DOHH2 (cell line): ENCODE data around the gene TNNI2.

Source experiments
- EZH2phosphoT487 ChIP-seq: fragments of 200-600 bp; sonication (generic); IDR thresholded peaks from 2 replicates; pipeline ENCODE4 v1.6.1; 2017; ENCODE audit warnings: borderline replicate concordance, mild to moderate bottlenecking, antibody characterized with exemption, low read length, moderate library complexity, mixed read lengths
- TF ChIP-seq, protein P1 (sequence below): fragments of 200-600 bp; sonication (generic); IDR thresholded peaks from one replicate; pipeline ENCODE4 v1.5.1; 2014; ENCODE audit warnings: antibody characterized with exemption, mild to moderate bottlenecking, low read depth, low read length; ENCODE audit not compliant: poor library complexity, severe bottlenecking

DNA sequence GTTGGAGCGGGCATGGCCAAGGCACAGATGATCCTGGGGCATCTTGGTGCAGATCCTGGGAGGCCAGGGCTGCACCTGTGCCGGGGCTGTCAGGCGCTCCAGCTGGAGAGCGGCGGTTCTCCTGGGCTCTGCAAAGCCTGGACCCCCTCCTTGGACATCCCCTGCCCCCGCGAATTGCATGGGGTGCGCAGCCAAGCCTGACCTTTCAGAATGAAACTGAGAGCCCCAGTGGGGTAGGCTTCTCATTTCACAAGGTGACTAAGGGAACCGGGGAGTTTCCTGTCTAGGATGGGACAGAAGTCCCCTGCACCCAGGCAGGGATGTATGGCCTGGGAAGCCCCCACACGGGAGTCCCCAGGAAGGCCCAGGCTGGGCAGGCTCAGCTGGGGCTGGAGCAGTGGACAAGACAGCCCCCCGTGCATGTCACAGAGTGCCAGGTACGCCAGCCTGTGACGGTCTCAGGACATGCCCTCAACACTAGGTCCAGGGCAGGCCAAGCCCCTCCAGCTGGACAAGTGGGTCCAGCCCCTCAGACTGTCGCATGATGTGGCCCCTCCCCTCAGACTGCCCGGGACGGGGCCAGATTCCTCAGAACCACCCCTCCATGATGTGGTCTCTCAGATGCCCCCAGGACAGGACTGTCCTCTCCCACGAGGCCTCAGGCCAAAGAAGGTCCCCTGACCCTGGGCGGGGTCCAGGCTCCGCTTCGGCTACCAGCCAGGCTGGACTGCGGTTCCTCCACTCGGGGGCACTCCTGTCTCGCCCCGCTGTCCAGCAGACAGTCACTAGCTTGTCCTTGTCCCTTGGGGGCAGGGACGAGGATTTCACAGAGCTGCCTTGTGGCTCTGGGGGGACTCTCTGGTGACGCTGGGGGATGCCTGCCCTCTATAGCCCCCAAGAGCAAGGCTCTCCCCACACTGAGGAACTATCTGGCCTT, 16.4 kb downstream of the TNNI2 start:
- TF ChIP-seq, protein P1, sequence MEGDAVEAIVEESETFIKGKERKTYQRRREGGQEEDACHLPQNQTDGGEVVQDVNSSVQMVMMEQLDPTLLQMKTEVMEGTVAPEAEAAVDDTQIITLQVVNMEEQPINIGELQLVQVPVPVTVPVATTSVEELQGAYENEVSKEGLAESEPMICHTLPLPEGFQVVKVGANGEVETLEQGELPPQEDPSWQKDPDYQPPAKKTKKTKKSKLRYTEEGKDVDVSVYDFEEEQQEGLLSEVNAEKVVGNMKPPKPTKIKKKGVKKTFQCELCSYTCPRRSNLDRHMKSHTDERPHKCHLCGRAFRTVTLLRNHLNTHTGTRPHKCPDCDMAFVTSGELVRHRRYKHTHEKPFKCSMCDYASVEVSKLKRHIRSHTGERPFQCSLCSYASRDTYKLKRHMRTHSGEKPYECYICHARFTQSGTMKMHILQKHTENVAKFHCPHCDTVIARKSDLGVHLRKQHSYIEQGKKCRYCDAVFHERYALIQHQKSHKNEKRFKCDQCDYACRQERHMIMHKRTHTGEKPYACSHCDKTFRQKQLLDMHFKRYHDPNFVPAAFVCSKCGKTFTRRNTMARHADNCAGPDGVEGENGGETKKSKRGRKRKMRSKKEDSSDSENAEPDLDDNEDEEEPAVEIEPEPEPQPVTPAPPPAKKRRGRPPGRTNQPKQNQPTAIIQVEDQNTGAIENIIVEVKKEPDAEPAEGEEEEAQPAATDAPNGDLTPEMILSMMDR, result no peak
- no peak for TF ChIP-seq EZH2phosphoT487
